PC-9 (cell line): Measurements from ENCODE around the gene TMOD3. TPM values are rescaled to one million over a fixed set of nuclear protein-coding genes. Genes with fewer than 3 reads are reported as not detected.

Experiments
- BruUV-seq: library from RNA; stranded (reverse); fragments of 400-500 nt; replicated peaks from 2 replicates; lab custom pipeline; 2021; lab: Mats Ljungman, UMichigan
- CTCF ChIA-PET: fragments of 300-600 bp; sonication (Branson Sonifier 250); formaldehyde crosslinking; loops from one replicate; lab custom pipeline; 2022; ENCODE audit warnings: antibody characterized with exemption; lab: Charles Lee
- POLR2A ChIA-PET: fragments of 300-600 bp; sonication (Branson Sonifier 250); formaldehyde crosslinking; loops from one replicate; lab custom pipeline; 2022; ENCODE audit warnings: antibody characterized with exemption; ENCODE audit not compliant: unreplicated experiment; lab: Charles Lee
- DNase-seq, 2 experiments: peaks; one replicate each; pipeline versions ENCODE4 v3.0.0 to v3.0.0-alpha.2; 2015 to 2022; ENCODE audit warnings: mixed read lengths in 1 of 2
- H2AFZ ChIP-seq: fragments of 200-600 bp; sonication (generic); 2 replicates; pipeline ENCODE4 v1.8.1; 2017; ENCODE audit warnings: antibody characterized with exemption
- H3F3A ChIP-seq: fragments of 200-600 bp; sonication (generic); 2 replicates; pipeline ENCODE4 v1.8.1; 2017; ENCODE audit warnings: antibody characterized with exemption, mild to moderate bottlenecking, low read depth; ENCODE audit not compliant: insufficient read depth
- H3K27ac ChIP-seq: fragments of 200-600 bp; sonication (generic); 2 replicates; pipeline ENCODE4 v1.6.1; 2016; ENCODE audit warnings: mixed run types
- H3K27me3 ChIP-seq: fragments of 200-600 bp; sonication (generic); 2 replicates; pipeline ENCODE4 v1.6.1; 2016; ENCODE audit warnings: low read depth, mixed run types; ENCODE audit not compliant: insufficient read depth
- H3K36me3 ChIP-seq: fragments of 200-600 bp; sonication (generic); 2 replicates; pipeline ENCODE4 v1.6.1; 2016; ENCODE audit warnings: low read depth, mixed run types
- H3K4me1 ChIP-seq: fragments of 200-600 bp; sonication (generic); replicated peaks from 2 replicates; pipeline ENCODE4 v1.6.1; 2016; ENCODE audit warnings: mixed run types; ENCODE audit not compliant: insufficient read depth
- H3K4me2 ChIP-seq: fragments of 200-600 bp; sonication (generic); 2 replicates; pipeline ENCODE4 v1.6.1; 2017; ENCODE audit warnings: mixed run types
- H3K4me3 ChIP-seq: fragments of 200-600 bp; sonication (generic); 2 replicates; pipeline ENCODE4 v1.6.1; 2016; ENCODE audit warnings: mixed run types
- H3K79me2 ChIP-seq: fragments of 200-600 bp; sonication (generic); 2 replicates; pipeline ENCODE4 v1.6.1; 2017; ENCODE audit warnings: low read depth, mixed run types
- H3K9me2 ChIP-seq: fragments of 200-600 bp; sonication (generic); 2 replicates; pipeline ENCODE4 v1.8.1; 2017; ENCODE audit warnings: mild to moderate bottlenecking; ENCODE audit not compliant: insufficient read depth
- H3K9me3 ChIP-seq: fragments of 200-600 bp; sonication (generic); 2 replicates; pipeline ENCODE4 v1.8.1; 2016; ENCODE audit warnings: low read depth; ENCODE audit not compliant: insufficient read depth
- H4K20me1 ChIP-seq: fragments of 200-600 bp; sonication (generic); 2 replicates; pipeline ENCODE4 v1.8.1; 2017; ENCODE audit not compliant: insufficient read depth
- EZH2 ChIP-seq: fragments of 200-600 bp; sonication (generic); IDR thresholded peaks from 2 replicates; pipeline ENCODE4 v1.8.0; 2017; ENCODE audit warnings: antibody characterized with exemption, low read depth
- intact Hi-C: fragments of 100-400 bp; cut with micrococcal nuclease; formaldehyde crosslinking; loops from one replicate; pipeline ENCODE4 v1.10.0; 2022; ENCODE audit not compliant: unreplicated experiment
- total RNA-seq: library from RNA; stranded (reverse); gene quantifications from 2 replicates; pipeline ENCODE4 v1.2.3, GENCODE V29; 2021
- TF ChIP-seq, protein P1 (sequence below): fragments of 200-600 bp; sonication (generic); conservative IDR thresholded peaks from 2 replicates; pipeline ENCODE4 v1.6.1; 2017; ENCODE audit warnings: mixed run types, antibody characterized with exemption, mild to moderate bottlenecking, moderate library complexity

The TMOD3 gene
- total RNA-seq, 1 experiment from 2014 or later: 125 TPM

DNA sequence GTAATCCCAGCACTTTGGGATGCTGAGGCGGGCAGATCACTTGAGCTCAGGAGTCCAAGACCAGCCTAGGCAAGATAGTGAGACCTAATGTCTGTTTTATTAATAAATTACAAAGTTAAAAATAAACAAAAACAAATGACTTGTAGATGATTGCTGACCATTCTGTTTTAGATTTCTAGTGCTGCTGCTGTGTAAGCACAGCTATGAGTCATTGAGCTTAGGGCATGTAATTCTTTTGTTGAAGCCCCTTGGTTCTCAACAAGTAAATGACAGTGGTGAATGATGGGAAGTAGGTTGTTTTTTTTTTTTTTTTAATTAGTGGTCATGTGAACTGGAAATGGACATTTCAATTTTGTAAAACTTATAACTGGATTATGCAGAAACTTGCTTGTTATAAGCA, 78.9 kb downstream of the TMOD3 start:
- H3K79me2 ChIP-seq: no peaks in the 10 kb centered on the region
- H4K20me1 ChIP-seq: 0 out of 2 replicates have a peak, but pooled peaks cover 4% of the 10 kb centered on the region
- H3K4me3 ChIP-seq: no peak overlapping the region
- no peak overlapping the region for H3K4me2 ChIP-seq
- no peaks in the 10 kb centered on the region for H3K9me2 ChIP-seq
- no peak overlapping the region for H2AFZ ChIP-seq
- H3K9me3 ChIP-seq: no peaks in the 10 kb centered on the region
- H3K4me1 ChIP-seq: peaks cover 27% of the 10 kb centered on the region
- peaks cover 12% of the 10 kb centered on the region for H3K36me3 ChIP-seq
- intact Hi-C loops: no loop called here
- no peak for TF ChIP-seq EZH2
- TF ChIP-seq, protein P1, sequence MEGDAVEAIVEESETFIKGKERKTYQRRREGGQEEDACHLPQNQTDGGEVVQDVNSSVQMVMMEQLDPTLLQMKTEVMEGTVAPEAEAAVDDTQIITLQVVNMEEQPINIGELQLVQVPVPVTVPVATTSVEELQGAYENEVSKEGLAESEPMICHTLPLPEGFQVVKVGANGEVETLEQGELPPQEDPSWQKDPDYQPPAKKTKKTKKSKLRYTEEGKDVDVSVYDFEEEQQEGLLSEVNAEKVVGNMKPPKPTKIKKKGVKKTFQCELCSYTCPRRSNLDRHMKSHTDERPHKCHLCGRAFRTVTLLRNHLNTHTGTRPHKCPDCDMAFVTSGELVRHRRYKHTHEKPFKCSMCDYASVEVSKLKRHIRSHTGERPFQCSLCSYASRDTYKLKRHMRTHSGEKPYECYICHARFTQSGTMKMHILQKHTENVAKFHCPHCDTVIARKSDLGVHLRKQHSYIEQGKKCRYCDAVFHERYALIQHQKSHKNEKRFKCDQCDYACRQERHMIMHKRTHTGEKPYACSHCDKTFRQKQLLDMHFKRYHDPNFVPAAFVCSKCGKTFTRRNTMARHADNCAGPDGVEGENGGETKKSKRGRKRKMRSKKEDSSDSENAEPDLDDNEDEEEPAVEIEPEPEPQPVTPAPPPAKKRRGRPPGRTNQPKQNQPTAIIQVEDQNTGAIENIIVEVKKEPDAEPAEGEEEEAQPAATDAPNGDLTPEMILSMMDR: no peak
- peak overlapping the region; percentile 50; the same call in 1 of the 2 replicates for H3K27ac ChIP-seq
- no peak for DNase-seq
- POLR2A ChIA-PET: interaction anchor here (0.7 kb wide), 1 partner anchor 35 kb away, joined by 3 read pairs; no protein-coding TSS in a partner anchor
- H3F3A ChIP-seq: peaks cover 21% of the 10 kb centered on the region
- CTCF ChIA-PET: interaction anchor here (1.2 kb wide), 1 partner anchor 121 kb away, joined by 8 read pairs; no protein-coding TSS in a partner anchor
- H3K27me3 ChIP-seq: no peaks in the 10 kb centered on the region
- no TSS peak for BruUV-seq

DNA sequence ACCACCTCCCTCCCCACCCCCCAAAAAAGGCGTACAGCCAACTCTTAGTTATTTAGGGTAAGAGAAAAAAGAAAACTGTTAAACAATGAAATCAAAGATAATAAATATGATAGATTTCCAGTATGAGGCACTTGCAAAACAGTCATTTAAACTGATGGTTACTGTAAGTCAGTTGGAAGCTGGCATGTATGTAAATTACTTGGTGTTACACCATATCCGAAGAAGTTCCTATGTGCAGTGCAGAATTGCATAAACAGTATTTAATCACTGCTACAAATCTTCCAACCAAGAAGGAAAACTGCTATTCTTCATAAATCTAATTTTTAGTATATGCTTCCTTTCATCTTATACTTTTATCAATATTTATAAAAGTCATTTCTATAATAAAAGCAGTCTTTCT, 80.1 kb downstream of the TMOD3 start:
- H3K79me2 ChIP-seq: no peaks in the 10 kb centered on the region
- CTCF ChIA-PET: interaction anchor here (0.7 kb wide), 1 partner anchor 32 kb away, joined by 15 read pairs; no protein-coding TSS in a partner anchor

GRCh38 chr15:51912528-51912927, 83.1 kb downstream of the TMOD3 start:
- 0 out of 2 replicates have a peak, but pooled peaks cover 4% of the 10 kb centered on the region for H4K20me1 ChIP-seq
- H2AFZ ChIP-seq: no peak overlapping the region
- H3K36me3 ChIP-seq: peaks cover 11% of the 10 kb centered on the region
- no peaks in the 10 kb centered on the region for H3K27me3 ChIP-seq
- H3K4me3 ChIP-seq: no peak overlapping the region
- DNase-seq: no peak
- intact Hi-C loops: no loop called here
- peaks cover 9% of the 10 kb centered on the region for H3F3A ChIP-seq
- H3K4me1 ChIP-seq: peaks cover 12% of the 10 kb centered on the region
- no peak overlapping the region for H3K27ac ChIP-seq
- no peak overlapping the region for H3K4me2 ChIP-seq
- TF ChIP-seq, protein P1: no peak
- no peak for TF ChIP-seq EZH2
- POLR2A ChIA-PET: no interaction called here
- H3K79me2 ChIP-seq: no peaks in the 10 kb centered on the region
- CTCF ChIA-PET: no interaction called here
- no peaks in the 10 kb centered on the region for H3K9me2 ChIP-seq
- BruUV-seq: no TSS peak
- H3K9me3 ChIP-seq: no peaks in the 10 kb centered on the region

More for the DNA sequence above, 80.1 kb downstream of the TMOD3 start:
- Histone ChIP-seq H3K27ac (no peak overlapping the region), H2AFZ (no peak overlapping the region), H3F3A (peaks cover 21% of the 10 kb centered on the region), H3K4me2 (no peak overlapping the region), H3K4me1 (peaks cover 27% of the 10 kb centered on the region), H3K27me3 (no peaks in the 10 kb centered on the region), H3K9me3 (no peaks in the 10 kb centered on the region), H3K9me2 (no peaks in the 10 kb centered on the region), H3K4me3 (no peak overlapping the region), H4K20me1 (0 out of 2 replicates have a peak, but pooled peaks cover 4% of the 10 kb centered on the region), H3K36me3 (peaks cover 11% of the 10 kb centered on the region)
- no peak for DNase-seq
- POLR2A ChIA-PET: no interaction called here
- intact Hi-C loops: no loop called here
- TF ChIP-seq EZH2: no peak
- TF ChIP-seq, protein P1: no peak
- no TSS peak for BruUV-seq
